T47D (cell line): ENCODE data around the gene MICAL3.
"Not testable (repeated sequence)": the region's sequence is repeated elsewhere in the genome, so short reads cannot be mapped to it uniquely, and the experiment has no call there.

ENCODE experiments used
- DNase-seq, 2 experiments: peaks; one replicate each; pipeline versions ENCODE4 v3.0.0 to v3.0.0-alpha.2; 2011 to 2012; ENCODE audit warnings: low read depth in 1 of 2, low spot score in 1 of 2
- JUND ChIP-seq: IDR thresholded peaks from 2 replicates; pipeline ENCODE4 v1.6.1; 2012; ENCODE audit warnings: low read depth
- in situ Hi-C: cut with HindIII; loops from 2 replicates; pipeline ENCODE4 v1.10.0; 2016; ENCODE audit warnings: low sequenced_read_pairs, low pct_unique_long_range_greater_than_20kb

The MICAL3 gene

GRCh38 chr22:18066181-18066859 is 42.0 kb upstream of the MICAL3 start:
- in situ Hi-C loops = no loop called here
- no peak for TF ChIP-seq JUND

GRCh38 chr22:18065256-18065655 is 40.9 kb upstream of the MICAL3 start:
- in situ Hi-C loops = no loop called here
- TF ChIP-seq JUND = no peak
- DNase-seq = no peak

More at GRCh38 chr22:18066181-18066859, 42.0 kb upstream of the MICAL3 start:
- no peak for DNase-seq

- TF ChIP-seq JUND = no peak
- in situ Hi-C loops = no loop called here
- no peak for DNase-seq
Measured at GRCh38 chr22:18064636-18065035, 40.3 kb upstream of the MICAL3 start.

- in situ Hi-C loops, DNase-seq: not testable (repeated sequence)
Measured at GRCh38 chr22:18063715-18064114, 39.4 kb upstream of the MICAL3 start.

GRCh38 chr22:18063306-18063705 is 38.9 kb upstream of the MICAL3 start:
- in situ Hi-C loops = no loop called here
- no peak for TF ChIP-seq JUND
- DNase-seq = no peak

GRCh38 chr22:18062421-18062820 is 38.1 kb upstream of the MICAL3 start:
- no peak for DNase-seq
- TF ChIP-seq JUND = no peak
- in situ Hi-C loops = no loop called here

- no peak for DNase-seq
- TF ChIP-seq JUND = no peak
- in situ Hi-C loops = no loop called here
Measured at GRCh38 chr22:18060646-18061620, 36.6 kb upstream of the MICAL3 start.

- DNase-seq = no peak
- no peak for TF ChIP-seq JUND
- in situ Hi-C loops = no loop called here
Measured at GRCh38 chr22:18059991-18060390, 35.6 kb upstream of the MICAL3 start.

GRCh38 chr22:18059473-18059872 is 35.1 kb upstream of the MICAL3 start:
- no peak for DNase-seq
- in situ Hi-C loops = no loop called here
- TF ChIP-seq JUND = no peak

GRCh38 chr22:18059094-18059417 is 34.7 kb upstream of the MICAL3 start:
- no peak for DNase-seq
- no peak for TF ChIP-seq JUND
- in situ Hi-C loops = no loop called here

- in situ Hi-C loops = no loop called here
- no peak for DNase-seq
- no peak for TF ChIP-seq JUND
Measured at GRCh38 chr22:18058371-18059093, 34.2 kb upstream of the MICAL3 start.

- in situ Hi-C loops = no loop called here
- no peak for DNase-seq
- TF ChIP-seq JUND = no peak
Measured at GRCh38 chr22:18057568-18058209, 33.3 kb upstream of the MICAL3 start.
